ENCODE measurements around the gene OR51E1. TPM values are rescaled to one million over a fixed set of nuclear protein-coding genes. Genes with fewer than 3 reads are reported as not detected.

Gene OR51E1
- total and polyA plus RNA-seq, 2 experiments from 2014 or later: not detected

GRCh38 chr11:4619514-4619913 is 24.3 kb upstream of the OR51E1 start:
- H3K27ac ChIP-seq: no peak overlapping the region
- no peak overlapping the region for H2AFZ ChIP-seq
- H3F3A ChIP-seq (ENCODE audit: insufficient read depth): no peaks in the 10 kb centered on the region
- no peaks in the 10 kb centered on the region for H3K79me2 ChIP-seq (ENCODE audit: insufficient read depth)
- H3K4me2 ChIP-seq (ENCODE audit: unreplicated experiment): no peak overlapping the region
- H3K27me3 ChIP-seq (replicated peaks; ENCODE audit: insufficient read depth): peaks cover 3% of the 10 kb centered on the region; the same call in 1 of the 2 replicates
- WGBS, 2 experiments (ENCODE audit: low coverage in 1 of 2, low lambda C conversion rate in 2 of 2, missing lambda C conversion rate in 2 of 2): 61 to 71% methylated on average over 9 of the region's 9 CpGs
- TF ChIP-seq EZH2phosphoT487 (IDR thresholded peaks at IDR 0.05; ENCODE audit: insufficient read depth, low read depth): no peak
- no peak for TF ChIP-seq EZH2 (IDR thresholded peaks at IDR 0.05; ENCODE audit: insufficient read depth, poor library complexity, severe bottlenecking)
- no peak overlapping the region for H3K9ac ChIP-seq
- no peak for DNase-seq
- H3K4me1 ChIP-seq (ENCODE audit: insufficient read depth): no peaks in the 10 kb centered on the region
- no peaks in the 10 kb centered on the region for H3K36me3 ChIP-seq (ENCODE audit: low read depth)
- no peaks in the 10 kb centered on the region for H3K9me3 ChIP-seq (ENCODE audit: low read depth)
- H3K9me2 ChIP-seq (ENCODE audit: insufficient read depth): no peaks in the 10 kb centered on the region
- no peaks in the 10 kb centered on the region for H4K20me1 ChIP-seq (ENCODE audit: insufficient read depth)
- no peak overlapping the region for H3K4me3 ChIP-seq
- in situ Hi-C loops (cut with MboI): no loop called here

- no peaks in the 10 kb centered on the region for H3F3A ChIP-seq (ENCODE audit: insufficient read depth)
- no peaks in the 10 kb centered on the region for H3K79me2 ChIP-seq (ENCODE audit: insufficient read depth)
- H3K4me2 ChIP-seq (ENCODE audit: unreplicated experiment): no peak overlapping the region
- H3K9ac ChIP-seq: no peak overlapping the region
- H3K4me3 ChIP-seq: no peak overlapping the region
- no peaks in the 10 kb centered on the region for H3K4me1 ChIP-seq (ENCODE audit: insufficient read depth)
- H2AFZ ChIP-seq: no peak overlapping the region
- H3K36me3 ChIP-seq (ENCODE audit: low read depth): no peaks in the 10 kb centered on the region
- in situ Hi-C loops (cut with MboI): loop anchor here (25.0 kb wide), 1 partner anchor 761 kb away; the partner anchor contains the start of gene OR51M1
- no peaks in the 10 kb centered on the region for H3K27me3 ChIP-seq (replicated peaks; ENCODE audit: insufficient read depth)
- DNase-seq: peak; percentile 69
- H4K20me1 ChIP-seq (ENCODE audit: insufficient read depth): no peaks in the 10 kb centered on the region
- no peaks in the 10 kb centered on the region for H3K9me3 ChIP-seq (ENCODE audit: low read depth)
- no peak overlapping the region for H3K27ac ChIP-seq
- no peak for TF ChIP-seq EZH2phosphoT487 (IDR thresholded peaks at IDR 0.05; ENCODE audit: insufficient read depth, low read depth)
- TF ChIP-seq EZH2 (IDR thresholded peaks at IDR 0.05; ENCODE audit: insufficient read depth, poor library complexity, severe bottlenecking): no peak
- WGBS, 2 experiments (ENCODE audit: low coverage in 1 of 2, low lambda C conversion rate in 2 of 2, missing lambda C conversion rate in 2 of 2): 20 to 21% methylated on average over 15 of the region's 15 CpGs
- no peaks in the 10 kb centered on the region for H3K9me2 ChIP-seq (ENCODE audit: insufficient read depth)
Observed at GRCh38 chr11:4626207-4627099, 17.3 kb upstream of the OR51E1 start.

GRCh38 chr11:4636136-4636535 is 7.6 kb upstream of the OR51E1 start:
- Histone ChIP-seq H4K20me1 (ENCODE audit: insufficient read depth) (no peaks in the 10 kb centered on the region), H3K27me3 (replicated peaks; ENCODE audit: insufficient read depth) (peaks cover 14% of the 10 kb centered on the region; the same call in 1 of the 2 replicates), H3K9me3 (ENCODE audit: low read depth) (no peaks in the 10 kb centered on the region), H3K4me2 (ENCODE audit: unreplicated experiment) (no peak overlapping the region), H2AFZ (no peak overlapping the region), H3K4me3 (no peak overlapping the region), H3K9ac (no peak overlapping the region), H3K79me2 (ENCODE audit: insufficient read depth) (no peaks in the 10 kb centered on the region), H3K27ac (no peak overlapping the region), H3K9me2 (ENCODE audit: insufficient read depth) (no peaks in the 10 kb centered on the region), H3K36me3 (ENCODE audit: low read depth) (no peaks in the 10 kb centered on the region), H3K4me1 (ENCODE audit: insufficient read depth) (no peaks in the 10 kb centered on the region), H3F3A (ENCODE audit: insufficient read depth) (no peaks in the 10 kb centered on the region)
- 58 to 61% methylated on average over 2 of the region's 2 CpGs for WGBS, 2 experiments (ENCODE audit: low coverage in 1 of 2, low lambda C conversion rate in 2 of 2, missing lambda C conversion rate in 2 of 2)
- no peak for DNase-seq
- TF ChIP-seq EZH2 (IDR thresholded peaks at IDR 0.05; ENCODE audit: insufficient read depth, poor library complexity, severe bottlenecking) (no peak), EZH2phosphoT487 (IDR thresholded peaks at IDR 0.05; ENCODE audit: insufficient read depth, low read depth) (no peak)
- in situ Hi-C loops (cut with MboI): loop anchor here (25.0 kb wide), 1 partner anchor 751 kb away; the partner anchor contains the start of gene OR51M1

- Histone ChIP-seq H3K4me1 (ENCODE audit: insufficient read depth) (no peaks in the 10 kb centered on the region), H3K9me2 (ENCODE audit: insufficient read depth) (no peaks in the 10 kb centered on the region), H3K27ac (no peak within 1 kb of the TSS), H4K20me1 (ENCODE audit: insufficient read depth) (no peaks in the 10 kb centered on the region), H2AFZ (no peak within 1 kb of the TSS), H3K9ac (no peak within 1 kb of the TSS), H3K9me3 (ENCODE audit: low read depth) (no peaks in the 10 kb centered on the region), H3K4me3 (0 out of 2 replicates have a peak within 1 kb of the TSS, but pooled peaks have one; percentile 33), H3K4me2 (ENCODE audit: unreplicated experiment) (no peak within 1 kb of the TSS), H3K79me2 (ENCODE audit: insufficient read depth) (no peaks in the 10 kb centered on the region), H3F3A (ENCODE audit: insufficient read depth) (no peaks in the 10 kb centered on the region), H3K27me3 (replicated peaks; ENCODE audit: insufficient read depth) (peaks cover 14% of the 10 kb centered on the region; the same call in 1 of the 2 replicates), H3K36me3 (ENCODE audit: low read depth) (no peaks in the 10 kb centered on the region)
- TF ChIP-seq EZH2 (IDR thresholded peaks at IDR 0.05; ENCODE audit: insufficient read depth, poor library complexity, severe bottlenecking): no peak
- in situ Hi-C loops (cut with MboI): loop anchor here (25.0 kb wide), 1 partner anchor 750 kb away; the partner anchor contains the start of gene OR51M1
- WGBS, 2 experiments (ENCODE audit: low coverage in 1 of 2, low lambda C conversion rate in 2 of 2, missing lambda C conversion rate in 2 of 2): 22 to 23% methylated on average over 20 to 21 of the region's 21 CpGs
- DNase-seq: peak; percentile 72
Observed at GRCh38 chr11:4636962-4637661, 6.7 kb upstream of the OR51E1 start, which contains the start of gene OR51D1. TSS of gene OR51D1 (plus strand) at chr11:4637477. CDS start at chr11:4639791, 2,314 bp downstream.
